Measurements from ENCODE around the gene ABHD16A.
A peak's percentile ranks its signal among the peaks of the same experiment; 100 is the strongest.

Gene ABHD16A

GRCh38 chr6:31730631-31731086 is 27.5 kb upstream of the ABHD16A start:
- no peak for DNase-seq (ENCODE audit: low read depth)

GRCh38 chr6:31729979-31730630 is 27.0 kb upstream of the ABHD16A start:
- peak; percentile 94 for DNase-seq (ENCODE audit: low read depth)

- DNase-seq (ENCODE audit: low read depth), result peak; percentile 92
Observed at GRCh38 chr6:31729515-31729978, 26.4 kb upstream of the ABHD16A start.

GRCh38 chr6:31728767-31729514 is 25.8 kb upstream of the ABHD16A start, which contains the start of gene DDAH2:
TSS of gene DDAH2 (minus strand) at chr6:31729299. CDS start at chr6:31729161, 138 bp downstream.
- no peak for DNase-seq (ENCODE audit: low read depth)

GRCh38 chr6:31727717-31728671 is 24.9 kb upstream of the ABHD16A start:
- DNase-seq (ENCODE audit: low read depth), result no peak

GRCh38 chr6:31727034-31727716 is 24.1 kb upstream of the ABHD16A start:
- no peak for DNase-seq (ENCODE audit: low read depth)

GRCh38 chr6:31725502-31726350 is 22.6 kb upstream of the ABHD16A start:
- no peak for DNase-seq (ENCODE audit: low read depth)

- no peak for DNase-seq (ENCODE audit: low read depth)
Observed at GRCh38 chr6:31723980-31724691, 21.0 kb upstream of the ABHD16A start.

- no peak for DNase-seq (ENCODE audit: low read depth)
Observed at GRCh38 chr6:31723245-31723979, 20.3 kb upstream of the ABHD16A start, which contains the start of gene MPIG6B. TSS of gene MPIG6B (plus strand) at chr6:31723373. CDS start at chr6:31723384, 11 bp downstream.

GRCh38 chr6:31722173-31722572 is 19.0 kb upstream of the ABHD16A start:
- no peak for DNase-seq (ENCODE audit: low read depth)

- DNase-seq (ENCODE audit: low read depth), result no peak
Observed at GRCh38 chr6:31721351-31722020, 18.4 kb upstream of the ABHD16A start, which contains the start of gene LY6G6C. TSS of gene LY6G6C (minus strand) at chr6:31721746. CDS start at chr6:31721679, 67 bp downstream.

GRCh38 chr6:31720196-31720770 is 17.2 kb upstream of the ABHD16A start:
- DNase-seq (ENCODE audit: low read depth), result no peak

- DNase-seq (ENCODE audit: low read depth), result no peak
Observed at GRCh38 chr6:31719001-31719400, 15.9 kb upstream of the ABHD16A start.

- no peak for DNase-seq (ENCODE audit: low read depth)
Observed at GRCh38 chr6:31718265-31718664, 15.1 kb upstream of the ABHD16A start.

GRCh38 chr6:31717499-31718222 is 14.5 kb upstream of the ABHD16A start:
- no peak for DNase-seq (ENCODE audit: low read depth)

GRCh38 chr6:31715022-31715958 is 12.2 kb upstream of the ABHD16A start, which contains the start of gene LY6G6D:
TSS of gene LY6G6D (plus strand) at chr6:31715348. CDS start at chr6:31715356, 8 bp downstream.
- no peak for DNase-seq (ENCODE audit: low read depth)

Data from ELR (cell line).